ENCODE results near the gene IFRD2. TPM values are rescaled to one million over a fixed set of nuclear protein-coding genes. Genes with fewer than 3 reads are reported as not detected.
A peak's percentile ranks its signal among the peaks of the same experiment; 100 is the strongest.

The IFRD2 gene, protein sequence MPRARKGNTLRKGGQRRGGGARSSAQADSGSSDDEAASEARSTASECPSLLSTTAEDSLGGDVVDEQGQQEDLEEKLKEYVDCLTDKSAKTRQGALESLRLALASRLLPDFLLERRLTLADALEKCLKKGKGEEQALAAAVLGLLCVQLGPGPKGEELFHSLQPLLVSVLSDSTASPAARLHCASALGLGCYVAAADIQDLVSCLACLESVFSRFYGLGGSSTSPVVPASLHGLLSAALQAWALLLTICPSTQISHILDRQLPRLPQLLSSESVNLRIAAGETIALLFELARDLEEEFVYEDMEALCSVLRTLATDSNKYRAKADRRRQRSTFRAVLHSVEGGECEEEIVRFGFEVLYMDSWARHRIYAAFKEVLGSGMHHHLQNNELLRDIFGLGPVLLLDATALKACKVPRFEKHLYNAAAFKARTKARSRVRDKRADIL
- total RNA-seq, result 100 to 1,000 TPM; 191 to 192 TPM
- polyA plus RNA-seq, result 66.8 TPM

DNA sequence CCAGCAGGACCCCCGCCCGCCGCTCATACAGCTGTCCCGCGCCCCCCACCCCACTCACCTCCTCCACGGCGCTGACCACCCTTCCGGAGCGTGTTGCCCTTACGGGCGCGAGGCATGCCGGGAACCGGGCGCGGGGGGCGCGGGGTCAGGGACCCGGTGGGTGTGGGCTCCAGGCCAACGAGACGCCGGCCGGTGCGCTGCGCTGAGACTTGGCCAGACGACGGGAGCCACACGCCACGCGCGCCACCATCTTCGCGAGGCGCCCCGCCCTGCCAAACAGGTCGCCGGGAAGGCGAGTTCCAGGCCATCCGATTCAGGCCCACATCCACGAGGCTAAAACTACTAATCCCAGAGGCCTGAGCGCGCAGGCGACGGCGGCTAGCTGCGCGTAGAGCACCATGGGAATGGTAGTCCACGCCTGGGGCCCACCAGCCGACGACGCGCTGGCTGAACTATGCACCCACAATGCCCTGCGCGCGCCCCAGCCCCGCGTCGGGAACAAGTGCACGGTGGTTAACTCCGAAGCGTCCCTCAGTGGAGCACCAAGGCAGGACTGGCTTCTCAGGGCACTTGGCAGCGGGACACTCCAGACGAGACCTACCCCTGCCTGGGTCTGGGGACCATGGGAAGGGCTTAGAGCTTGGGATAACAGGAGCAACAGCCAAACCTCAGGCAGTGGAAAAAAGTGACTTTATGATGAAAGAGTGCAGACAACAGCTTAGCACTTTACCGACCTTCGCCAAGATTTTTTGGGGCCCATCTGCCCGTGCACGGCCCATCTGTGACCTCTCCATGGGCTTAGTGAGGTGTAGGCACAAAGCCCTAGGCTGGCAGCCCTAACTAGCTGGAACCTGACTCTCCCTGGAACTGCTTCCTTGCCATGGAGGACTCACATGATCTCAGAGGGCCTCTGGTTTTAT is at the start of gene IFRD2:
IFRD2 (minus strand) TSS at position 271 of the 920 bp plus-strand sequence; CDS start at position 116, 155 bp downstream.
- DNase-seq, result peak; percentile 93 to 96 (median 93)
- peak within 1 kb of the TSS; percentile 62 for H3K27ac ChIP-seq (ENCODE audit: low read depth, low read length)

DNA sequence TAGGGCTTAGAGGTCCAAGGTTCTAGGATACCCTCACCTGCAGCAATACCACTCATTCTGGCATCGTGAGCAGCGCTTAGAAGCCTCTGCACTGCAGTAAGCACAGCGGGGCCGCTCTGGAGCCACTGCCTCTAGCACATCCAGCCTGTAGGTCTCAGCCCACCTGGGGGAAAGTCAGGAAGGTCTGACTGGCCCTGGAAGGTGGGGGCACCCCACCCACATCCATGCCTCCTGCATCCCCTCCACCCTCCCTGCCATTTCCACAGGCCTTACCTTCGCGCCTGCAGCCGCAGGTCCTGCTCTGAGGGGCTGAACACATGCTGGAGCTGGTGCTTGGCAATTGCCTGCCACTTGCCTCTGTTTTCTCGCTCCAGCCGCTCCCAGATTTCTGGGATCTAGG is 49.3 kb upstream of the IFRD2 start:
- H3K9me3 Mint-ChIP-seq, result no peaks in the 10 kb centered on the region
- peak overlapping the region; percentile 59 for H3K27ac ChIP-seq (ENCODE audit: low read depth, low read length)
- H3K4me1 Mint-ChIP-seq, result peaks cover 44 to 76% (median 56%) of the 10 kb centered on the region in 3 donors
- H3K36me3 Mint-ChIP-seq, result peaks cover 0 to 25% (median 2%) of the 10 kb centered on the region in 3 donors
- peaks cover 0 to 2% of the 10 kb centered on the region in 2 donors for H3K27me3 Mint-ChIP-seq
- H3K4me3 ChIP-seq (ENCODE audit: low read length), result peak overlapping the region; percentile 73
- H3K4me1 ChIP-seq (ENCODE audit: insufficient read depth, low read length), result peaks cover 52% of the 10 kb centered on the region
- no peaks in the 10 kb centered on the region for H3K9me3 ChIP-seq (ENCODE audit: low read length)
- H3K4me3 Mint-ChIP-seq, result peak overlapping the region; percentile 81 to 95 (median 89)
- peak in 1 of 5 donors; percentile 39 for DNase-seq
- H3K27me3 ChIP-seq (ENCODE audit: insufficient read depth, low read length, poor library complexity, severe bottlenecking), result no peaks in the 10 kb centered on the region
- no peaks in the 10 kb centered on the region for H3K36me3 ChIP-seq (ENCODE audit: insufficient read depth, low read length)
- CTCF ChIA-PET, result interaction anchor here (1.1 to 8.5 kb wide), 6 partner anchors 8 to 228 kb away, joined by 3 to 103 read pairs (median 4); partner anchors contain the start of genes CYB561D2, HEMK1, NPRL2 and ZMYND10
- peak overlapping the region; percentile 72 to 95 (median 89) for H3K27ac Mint-ChIP-seq
- POLR2A ChIA-PET, result interaction anchor here (0.9 to 2.4 kb wide), 3 partner anchors 8 to 14 kb away, joined by 5 to 27 read pairs (median 6); partner anchors contain the start of genes CYB561D2 and NPRL2

More for the DNA sequence above, at the start of gene IFRD2:
- Histone ChIP-seq H3K4me3 (ENCODE audit: low read length) (peak within 1 kb of the TSS; percentile 88), H3K9me3 (ENCODE audit: low read length) (no peaks in the 10 kb centered on the region), H3K36me3 (ENCODE audit: insufficient read depth, low read length) (peaks cover 6% of the 10 kb centered on the region), H3K27me3 (ENCODE audit: insufficient read depth, low read length, poor library complexity, severe bottlenecking) (no peaks in the 10 kb centered on the region), H3K4me1 (ENCODE audit: insufficient read depth, low read length) (peaks cover 21% of the 10 kb centered on the region)
- Mint-ChIP-seq H3K36me3 (peaks cover 0 to 41% (median 7%) of the 10 kb centered on the region in 3 donors), H3K9me3 (no peaks in the 10 kb centered on the region), H3K27ac (peak within 1 kb of the TSS; percentile 85 to 98 (median 96)), H3K27me3 (no peaks in the 10 kb centered on the region), H3K4me3 (peak within 1 kb of the TSS; percentile 86 to 93 (median 88)), H3K4me1 (peaks cover 14 to 26% (median 16%) of the 10 kb centered on the region in 3 donors)
- ChIA-PET CTCF (interaction anchor here (0.9 to 1.6 kb wide), 11 partner anchors 9 to 98 kb away, joined by 3 to 8 read pairs (median 3); partner anchors contain the start of gene TUSC2), POLR2A (interaction anchor here (0.6 to 2.8 kb wide), 13 partner anchors 8 to 490 kb away, joined by 3 to 11 read pairs (median 4); partner anchors contain the start of genes C3orf18, CYB561D2, GNAI2 and NPRL2)

DNA sequence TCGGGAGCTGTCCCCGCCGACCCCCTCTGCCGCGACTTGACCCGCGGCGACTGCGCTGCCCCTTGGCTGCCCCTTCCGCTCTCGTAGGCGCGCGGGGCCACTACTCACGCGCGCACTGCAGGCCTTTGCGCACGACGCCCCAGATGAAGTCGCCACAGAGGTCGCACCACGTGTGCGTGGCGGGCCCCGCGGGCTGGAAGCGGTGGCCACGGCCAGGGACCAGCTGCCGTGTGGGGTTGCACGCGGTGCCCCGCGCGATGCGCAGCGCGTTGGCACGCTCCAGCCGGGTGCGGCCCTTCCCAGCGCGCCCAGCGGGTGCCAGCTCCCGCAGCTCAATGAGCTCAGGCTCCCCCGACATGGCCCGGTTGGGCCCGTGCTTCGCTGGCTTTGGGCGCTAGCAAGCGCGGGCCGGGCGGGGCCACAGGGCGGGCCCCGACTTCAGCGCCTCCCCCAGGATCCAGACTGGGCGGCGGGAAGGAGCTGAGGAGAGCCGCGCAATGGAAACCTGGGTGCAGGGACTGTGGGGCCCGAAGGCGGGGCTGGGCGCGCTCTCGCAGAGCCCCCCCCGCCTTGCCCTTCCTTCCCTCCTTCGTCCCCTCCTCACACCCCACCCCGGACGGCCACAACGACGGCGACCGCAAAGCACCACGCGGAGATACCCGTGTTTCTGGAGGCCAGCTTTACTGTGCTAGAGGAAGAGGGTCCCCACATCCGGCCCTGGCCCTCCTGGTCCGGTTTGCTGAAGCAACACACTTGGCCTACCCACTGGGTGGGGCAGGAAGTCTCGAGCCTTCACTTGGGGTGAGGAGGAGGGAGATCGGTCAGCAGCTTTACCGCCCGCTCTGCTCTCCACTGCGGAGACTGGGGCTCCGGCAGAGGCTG is 48.5 kb upstream of the IFRD2 start, which contains the start of gene RASSF1:
RASSF1 (minus strand) TSS at position 389 of the 882 bp plus-strand sequence; CDS start at position 358, 31 bp downstream.
- DNase-seq, result peak; percentile 56 to 83 (median 72)
- Histone ChIP-seq H3K36me3 (ENCODE audit: insufficient read depth, low read length) (no peaks in the 10 kb centered on the region), H3K27ac (ENCODE audit: low read depth, low read length) (peak within 1 kb of the TSS; percentile 88), H3K9me3 (ENCODE audit: low read length) (no peaks in the 10 kb centered on the region), H3K4me1 (ENCODE audit: insufficient read depth, low read length) (peaks cover 52% of the 10 kb centered on the region), H3K4me3 (ENCODE audit: low read length) (peak within 1 kb of the TSS; percentile 73), H3K27me3 (ENCODE audit: insufficient read depth, low read length, poor library complexity, severe bottlenecking) (no peaks in the 10 kb centered on the region)
- H3K9me3 Mint-ChIP-seq, result no peaks in the 10 kb centered on the region
- peaks cover 48 to 76% (median 57%) of the 10 kb centered on the region in 3 donors for H3K4me1 Mint-ChIP-seq
- ChIA-PET POLR2A (interaction anchor here (0.5 to 2.4 kb wide), 9 partner anchors 9 to 1858 kb away, joined by 3 to 27 read pairs (median 4); partner anchors contain the start of genes CYB561D2, HEMK1, HYAL3 and NAA80), CTCF (interaction anchor here (1.0 to 8.5 kb wide), 9 partner anchors 9 to 228 kb away, joined by 3 to 103 read pairs (median 4); partner anchors contain the start of genes CYB561D2, HEMK1, NPRL2 and TUSC2)
- peak within 1 kb of the TSS; percentile 89 to 97 (median 94) for H3K4me3 Mint-ChIP-seq
- peaks cover 0 to 30% (median 2%) of the 10 kb centered on the region in 3 donors for H3K36me3 Mint-ChIP-seq
- peaks cover 0 to 2% of the 10 kb centered on the region in 2 donors for H3K27me3 Mint-ChIP-seq
- H3K27ac Mint-ChIP-seq, result peak within 1 kb of the TSS; percentile 90 to 98 (median 97)

DNA sequence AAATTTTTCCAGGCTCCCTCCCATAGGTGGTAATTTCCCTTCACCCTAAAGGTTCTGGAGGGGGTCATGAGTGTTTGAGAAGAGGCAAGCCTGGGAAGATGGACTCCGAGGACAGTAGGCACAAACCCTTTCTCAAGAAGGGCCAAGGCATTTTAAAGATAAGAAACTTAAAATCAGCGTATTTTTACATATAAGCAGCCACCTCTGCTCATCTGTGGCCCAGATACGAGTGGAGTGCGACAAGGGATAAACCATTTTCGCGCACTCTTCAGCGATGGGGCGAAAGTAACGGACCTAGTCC is 47.9 kb upstream of the IFRD2 start:
- H3K4me3 Mint-ChIP-seq, result peak overlapping the region; percentile 89 to 97 (median 94)
- H3K27ac Mint-ChIP-seq, result peak overlapping the region; percentile 75 to 98 (median 97)
- H3K27me3 ChIP-seq (ENCODE audit: insufficient read depth, low read length, poor library complexity, severe bottlenecking), result no peaks in the 10 kb centered on the region
- POLR2A ChIA-PET, result interaction anchor here (0.6 to 2.4 kb wide), 4 partner anchors 10 to 1857 kb away, joined by 4 to 27 read pairs (median 6); partner anchors contain the start of genes CYB561D2, HEMK1, HYAL3 and NAA80
- peaks cover 52% of the 10 kb centered on the region for H3K4me1 ChIP-seq (ENCODE audit: insufficient read depth, low read length)
- H3K36me3 ChIP-seq (ENCODE audit: insufficient read depth, low read length), result no peaks in the 10 kb centered on the region
- CTCF ChIA-PET, result interaction anchor here (1.0 to 8.5 kb wide), 5 partner anchors 9 to 94 kb away, joined by 3 to 103 read pairs (median 4); partner anchors contain the start of genes CYB561D2, NPRL2, TUSC2 and ZMYND10
- peak overlapping the region; percentile 88 for H3K27ac ChIP-seq (ENCODE audit: low read depth, low read length)
- no peaks in the 10 kb centered on the region for H3K9me3 Mint-ChIP-seq
- no peaks in the 10 kb centered on the region for H3K9me3 ChIP-seq (ENCODE audit: low read length)
- peaks cover 48 to 76% (median 59%) of the 10 kb centered on the region in 3 donors for H3K4me1 Mint-ChIP-seq
- H3K36me3 Mint-ChIP-seq, result peaks cover 0 to 30% (median 2%) of the 10 kb centered on the region in 3 donors
- peak overlapping the region; percentile 73 for H3K4me3 ChIP-seq (ENCODE audit: low read length)
- DNase-seq, result no peak
- H3K27me3 Mint-ChIP-seq, result peaks cover 0 to 2% of the 10 kb centered on the region in 2 donors

DNA sequence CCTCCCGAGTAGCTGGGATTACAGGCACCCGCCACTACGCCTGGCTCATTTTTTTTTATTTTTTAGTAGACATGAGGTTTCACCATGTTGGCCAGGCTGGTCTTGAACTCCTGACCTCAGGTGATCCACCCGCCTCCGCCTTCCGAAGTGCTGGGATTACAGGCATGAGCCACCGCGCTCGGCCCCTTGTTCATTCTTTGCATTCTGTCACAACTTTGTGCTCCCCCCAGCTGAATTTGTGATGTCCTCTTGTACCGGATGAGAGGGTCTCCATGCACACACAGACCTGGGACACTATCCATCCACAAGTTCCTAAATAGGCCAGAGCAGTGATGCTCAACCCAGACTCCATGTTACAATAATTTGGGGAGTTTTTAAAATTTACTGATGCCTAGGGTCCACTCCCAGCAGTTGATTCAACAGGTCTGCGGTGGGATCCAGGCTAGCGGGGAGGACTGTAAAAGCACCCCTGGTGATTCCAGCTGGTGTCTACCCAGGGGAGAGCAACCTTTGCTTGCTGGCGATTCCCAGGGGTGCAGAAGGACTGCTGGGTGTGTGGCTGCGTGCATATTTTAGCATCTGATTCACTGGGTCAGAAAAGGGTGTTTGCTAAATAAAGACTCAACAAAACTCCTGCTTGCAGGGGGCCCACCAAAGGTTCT is 47.4 kb upstream of the IFRD2 start:
- H3K4me1 Mint-ChIP-seq, result peaks cover 47 to 74% (median 62%) of the 10 kb centered on the region in 3 donors
- peaks cover 0 to 30% (median 2%) of the 10 kb centered on the region in 3 donors for H3K36me3 Mint-ChIP-seq
- peak overlapping the region; percentile 89 to 97 (median 94) for H3K4me3 Mint-ChIP-seq

DNA sequence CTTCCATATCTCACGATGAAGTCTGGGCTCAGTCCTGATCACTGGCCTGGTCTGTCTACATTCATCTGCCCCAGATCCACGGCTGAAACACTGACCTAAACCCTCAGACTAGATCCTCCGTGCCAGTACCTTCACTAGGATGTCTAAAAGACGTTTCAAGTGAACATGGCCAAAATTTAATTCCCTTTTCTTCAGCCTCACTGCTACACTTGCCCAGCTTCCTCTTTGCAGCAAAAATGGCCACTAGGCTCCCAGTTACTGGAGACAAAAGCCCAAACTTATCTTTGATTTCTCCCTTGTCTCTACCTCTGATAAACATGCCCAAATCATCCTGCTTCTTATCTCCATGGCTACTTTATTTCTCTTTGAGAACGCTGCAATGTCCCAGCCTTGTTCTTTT is 46.7 kb upstream of the IFRD2 start:
- peaks cover 0 to 34% (median 4%) of the 10 kb centered on the region in 3 donors for H3K36me3 Mint-ChIP-seq
- POLR2A ChIA-PET, result interaction anchor here (0.7 to 3.7 kb wide), 5 partner anchors 11 to 231 kb away, joined by 3 to 57 read pairs (median 12); partner anchors contain the start of genes CYB561D2, HEMK1, NPRL2 and TUSC2

More for the DNA sequence above, 47.4 kb upstream of the IFRD2 start:
- Histone ChIP-seq H3K4me1 (ENCODE audit: insufficient read depth, low read length) (peaks cover 54% of the 10 kb centered on the region), H3K9me3 (ENCODE audit: low read length) (no peaks in the 10 kb centered on the region), H3K4me3 (ENCODE audit: low read length) (peak overlapping the region; percentile 73), H3K27me3 (ENCODE audit: insufficient read depth, low read length, poor library complexity, severe bottlenecking) (no peaks in the 10 kb centered on the region), H3K27ac (ENCODE audit: low read depth, low read length) (peak overlapping the region; percentile 88), H3K36me3 (ENCODE audit: insufficient read depth, low read length) (no peaks in the 10 kb centered on the region)
- peaks cover 0 to 2% of the 10 kb centered on the region in 2 donors for H3K27me3 Mint-ChIP-seq
- ChIA-PET CTCF (interaction anchor here (1.2 to 8.5 kb wide), 4 partner anchors 10 to 20 kb away, joined by 3 to 103 read pairs (median 6); partner anchors contain the start of genes CYB561D2, NPRL2, TUSC2 and ZMYND10), POLR2A (interaction anchor here (0.7 to 2.4 kb wide), 3 partner anchors 10 to 46 kb away, joined by 3 to 27 read pairs (median 4); partner anchors contain the start of genes CYB561D2, HYAL3, NAA80 and NPRL2)
- H3K9me3 Mint-ChIP-seq, result no peaks in the 10 kb centered on the region
- DNase-seq, result no peak
- H3K27ac Mint-ChIP-seq, result peak overlapping the region; percentile 75 to 98 (median 97)

More for the DNA sequence above, 46.7 kb upstream of the IFRD2 start:
- H3K4me3 ChIP-seq (ENCODE audit: low read length), result peak overlapping the region; percentile 73
- H3K4me1 Mint-ChIP-seq, result peaks cover 52 to 79% (median 67%) of the 10 kb centered on the region in 3 donors
- H3K9me3 Mint-ChIP-seq, result no peaks in the 10 kb centered on the region
- peak overlapping the region; percentile 88 for H3K27ac ChIP-seq (ENCODE audit: low read depth, low read length)
- peak overlapping the region; percentile 75 to 98 (median 97) for H3K27ac Mint-ChIP-seq
- peaks cover 60% of the 10 kb centered on the region for H3K4me1 ChIP-seq (ENCODE audit: insufficient read depth, low read length)
- CTCF ChIA-PET, result interaction anchor here (0.9 to 8.5 kb wide), 6 partner anchors 11 to 64 kb away, joined by 3 to 103 read pairs (median 8); partner anchors contain the start of genes CYB561D2, HYAL3, IFRD2 and NAA80
- H3K4me3 Mint-ChIP-seq, result peak overlapping the region; percentile 89 to 97 (median 94)
- no peaks in the 10 kb centered on the region for H3K27me3 ChIP-seq (ENCODE audit: insufficient read depth, low read length, poor library complexity, severe bottlenecking)
- H3K36me3 ChIP-seq (ENCODE audit: insufficient read depth, low read length), result no peaks in the 10 kb centered on the region
- peaks cover 0 to 2% of the 10 kb centered on the region in 2 donors for H3K27me3 Mint-ChIP-seq
- no peak for DNase-seq
- no peaks in the 10 kb centered on the region for H3K9me3 ChIP-seq (ENCODE audit: low read length)

Measured in CD8-positive, alpha-beta memory T cell (primary cell).